ENCODE data around the gene HIRA. TPM values are rescaled to one million over a fixed set of nuclear protein-coding genes. Genes with fewer than 3 reads are reported as not detected.
A peak's percentile ranks its signal among the peaks of the same experiment; 100 is the strongest.

HIRA gene
- total and polyA plus RNA-seq, 9 of the 15 experiments (the other 6 are each of a cell fraction or from before 2014, with no cell fraction given) = 0.96 to 132 (median 58.4) TPM

GRCh38 chr22:19429950-19430889 is 1.3 kb downstream of the HIRA start (continued):
- no peak for TF ChIP-seq ZNF316 (IDR thresholded peaks at IDR 0.05)
- peak; percentile 73; the same call in 1 of the 2 replicates for TF ChIP-seq EP300 (IDR thresholded peaks at IDR 0.05; ENCODE audit: low read length)
- TF ChIP-seq E2F6 (IDR thresholded peaks at IDR 0.05; ENCODE audit: borderline replicate concordance in 1 of 2, extremely low read depth in 1 of 2, insufficient read depth in 1 of 2, insufficient read length in 1 of 2, low read depth in 1 of 2, low read length in 1 of 2, poor library complexity in 1 of 2, severe bottlenecking in 1 of 2) = no peak
- peak; percentile 31; the same call in 1 of the 2 replicates for TF ChIP-seq KLF6 (CRISPR knock-in tag; IDR thresholded peaks at IDR 0.05; ENCODE audit: borderline replicate concordance)
- TF ChIP-seq GTF2F1 (IDR thresholded peaks at IDR 0.05; ENCODE audit: low read depth, low read length) = 0 out of 2 replicates have a peak, but pooled peaks have one; percentile 79
- TF ChIP-seq TBL1XR1 (IDR thresholded peaks at IDR 0.05; ENCODE audit: low read length in 2 of 2) = peak in 1 of 2 experiments; percentile 80; a peak in 2 of 4 replicates
- no peak for TF ChIP-seq CBFA2T2 (conservative IDR thresholded peaks at IDR 0.05)
- no peak for TF ChIP-seq NONO (IDR thresholded peaks at IDR 0.05; ENCODE audit: low read depth in 2 of 2, low read length in 1 of 2)
- TF ChIP-seq NR2C1 (IDR thresholded peaks at IDR 0.05) = no peak
- TF ChIP-seq NR2C1 (tag; IDR thresholded peaks at IDR 0.05) = no peak
- no peak for TF ChIP-seq ZNF165 (CRISPR knock-in tag; IDR thresholded peaks at IDR 0.05; ENCODE audit: borderline replicate concordance)
- no peak for TF ChIP-seq PRPF4 (IDR thresholded peaks at IDR 0.05; ENCODE audit: insufficient read depth, low read depth, low read length, poor library complexity, severe bottlenecking)
- TF ChIP-seq JUND (IDR thresholded peaks at IDR 0.05; ENCODE audit: borderline replicate concordance, low read depth, low read length) = peak; percentile 80
- no peak for TF ChIP-seq JUND (tag; IDR thresholded peaks at IDR 0.05; ENCODE audit: borderline replicate concordance, low read depth, low read length)
- TF ChIP-seq XRCC5 (IDR thresholded peaks at IDR 0.05; ENCODE audit: low read depth, low read length) = no peak
- no peak for TF ChIP-seq TCF7L2 (IDR thresholded peaks at IDR 0.05; ENCODE audit: low read depth, low read length)
- TF ChIP-seq UBTF (IDR thresholded peaks at IDR 0.05; ENCODE audit: borderline replicate concordance in 1 of 2, low read depth in 2 of 2, low read length in 2 of 2) = no peak
- peak; percentile 84 for TF ChIP-seq CEBPB (tag; IDR thresholded peaks at IDR 0.05)
- 0 out of 2 replicates have a peak, but pooled peaks have one; percentile 46 for TF ChIP-seq ARID3A (IDR thresholded peaks at IDR 0.05; ENCODE audit: borderline replicate concordance, low read depth, low read length)
- TF ChIP-seq MITF (IDR thresholded peaks at IDR 0.05) = no peak
